ENCODE results near the gene CSN3. TPM values are rescaled to one million over a fixed set of nuclear protein-coding genes. Genes with fewer than 3 reads are reported as not detected.

CSN3 gene
- polyA plus RNA-seq, 1 of the 3 experiments (the other 2 are of a cell fraction), result not detected

DNA sequence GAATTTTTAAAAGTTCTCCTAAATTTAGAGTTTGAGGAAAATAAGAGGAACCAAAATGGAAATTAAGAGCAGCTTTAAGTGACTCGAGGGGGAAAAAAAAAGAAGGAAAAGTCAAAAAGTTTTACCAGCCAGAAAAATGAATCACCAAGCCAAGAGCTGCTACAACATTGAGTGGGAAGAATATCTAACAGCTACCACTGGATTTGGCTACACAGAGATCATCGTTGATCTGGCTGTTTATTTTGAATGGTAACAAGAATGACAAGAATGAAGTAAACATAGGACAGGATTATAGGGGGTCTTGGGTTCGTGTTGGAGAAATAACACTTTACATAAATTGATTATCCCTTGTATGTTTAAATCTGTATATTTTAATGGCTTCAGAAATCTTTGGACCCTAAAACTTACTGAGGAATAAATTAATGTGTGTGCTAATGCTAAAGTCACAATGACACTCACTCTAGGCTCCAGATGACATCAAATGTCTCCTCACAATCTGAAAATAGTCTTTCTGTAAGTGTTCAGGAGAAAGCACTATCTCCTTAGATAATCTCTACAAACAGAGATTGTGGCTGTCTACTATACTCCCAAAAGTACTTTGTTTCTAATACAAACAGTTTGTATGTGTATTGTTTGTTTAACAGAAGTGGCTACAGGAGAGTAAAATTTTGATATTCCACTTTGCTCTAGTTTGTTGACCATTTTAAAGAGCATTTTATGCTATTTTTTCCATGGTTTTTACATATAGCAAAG lies 3.1 kb upstream of the CSN3 start:
- H3K9ac ChIP-seq, result no peak overlapping the region
- DNase-seq, result no peak
- H3K9me3 ChIP-seq, result no peaks in the 10 kb centered on the region
- no peaks in the 10 kb centered on the region for H3K4me1 ChIP-seq (ENCODE audit: control insufficient read depth in 1 of 2, insufficient read depth in 2 of 2, low read depth in 1 of 2, low read length in 1 of 2)
- H4K20me1 ChIP-seq (ENCODE audit: insufficient read depth), result no peaks in the 10 kb centered on the region
- ChIA-PET CTCF (no interaction called here), POLR2A (no interaction called here)
- H3K79me2 ChIP-seq (ENCODE audit: insufficient read depth), result no peaks in the 10 kb centered on the region
- no peak overlapping the region for H3K27ac ChIP-seq (ENCODE audit: low read depth in 2 of 2, low read length in 1 of 2)
- H2AFZ ChIP-seq (ENCODE audit: low read depth), result no peak overlapping the region
- no peak overlapping the region for H3K4me3 ChIP-seq (ENCODE audit: low read depth in 2 of 2, low read length in 1 of 2)
- no peak overlapping the region for H3K4me2 ChIP-seq
- H3K27me3 ChIP-seq (ENCODE audit: insufficient read depth), result no peaks in the 10 kb centered on the region
- TF ChIP-seq FOXM1 (IDR thresholded peaks at IDR 0.05; ENCODE audit: low read depth) (no peak), NFIC (IDR thresholded peaks at IDR 0.05; ENCODE audit: borderline replicate concordance) (no peak), RFX5 (IDR thresholded peaks at IDR 0.05; ENCODE audit: low read length) (no peak), GATA2 (CRISPR knock-in tag; IDR thresholded peaks at IDR 0.05) (no peak), FOXJ3 (CRISPR knock-in tag; IDR thresholded peaks at IDR 0.05) (no peak), RAD21 (IDR thresholded peaks at IDR 0.05; ENCODE audit: low read length) (no peak), PBX3 (IDR thresholded peaks at IDR 0.05) (no peak), RCOR1 (IDR thresholded peaks at IDR 0.05; ENCODE audit: low read length) (no peak), FOSL2 (IDR thresholded peaks at IDR 0.05; ENCODE audit: borderline replicate concordance, low read depth) (no peak), CHD2 (IDR thresholded peaks at IDR 0.05; ENCODE audit: low read length, partially characterized antibody) (no peak), TCF12 (IDR thresholded peaks at IDR 0.05) (no peak), YY1 (IDR thresholded peaks at IDR 0.05; ENCODE audit: low read depth) (no peak), MEF2A (IDR thresholded peaks at IDR 0.05; ENCODE audit: borderline replicate concordance, low read depth) (no peak), SMC3 (IDR thresholded peaks at IDR 0.05; ENCODE audit: low read depth, low read length) (no peak), POLR2AphosphoS5 (IDR thresholded peaks at IDR 0.05; ENCODE audit: low read depth, low read length) (no peak)
- H3K36me3 ChIP-seq (replicated peaks in 1 of 2; ENCODE audit: control insufficient read depth in 1 of 2, insufficient read depth in 2 of 2, low read length in 1 of 2), result no peaks in the 10 kb centered on the region
- no peaks in the 10 kb centered on the region for H3K9me2 ChIP-seq
- no peaks in the 10 kb centered on the region for H3F3A ChIP-seq (replicated peaks; ENCODE audit: insufficient read depth)
- WGBS (ENCODE audit: low lambda C conversion rate), result 3% methylated on average over 3 of the region's 3 CpGs

GRCh38 chr4:70239884-70240591 lies 2.4 kb upstream of the CSN3 start:
- Histone ChIP-seq H3F3A (replicated peaks; ENCODE audit: insufficient read depth) (no peaks in the 10 kb centered on the region), H3K36me3 (replicated peaks in 1 of 2; ENCODE audit: control insufficient read depth in 1 of 2, insufficient read depth in 2 of 2, low read length in 1 of 2) (no peaks in the 10 kb centered on the region), H3K9me2 (no peaks in the 10 kb centered on the region), H3K4me2 (no peak overlapping the region), H3K27ac (ENCODE audit: low read depth in 2 of 2, low read length in 1 of 2) (no peak overlapping the region), H3K79me2 (ENCODE audit: insufficient read depth) (no peaks in the 10 kb centered on the region), H3K4me3 (ENCODE audit: low read depth in 2 of 2, low read length in 1 of 2) (no peak overlapping the region), H4K20me1 (ENCODE audit: insufficient read depth) (no peaks in the 10 kb centered on the region), H3K9ac (no peak overlapping the region), H3K4me1 (ENCODE audit: control insufficient read depth in 1 of 2, insufficient read depth in 2 of 2, low read depth in 1 of 2, low read length in 1 of 2) (no peaks in the 10 kb centered on the region), H3K27me3 (ENCODE audit: insufficient read depth) (no peaks in the 10 kb centered on the region), H3K9me3 (no peaks in the 10 kb centered on the region), H2AFZ (ENCODE audit: low read depth) (no peak overlapping the region)
- no peak for DNase-seq
- WGBS (ENCODE audit: low lambda C conversion rate), result 5% methylated on average over 5 of the region's 5 CpGs
- POLR2A ChIA-PET, result no interaction called here
- CTCF ChIA-PET, result no interaction called here
- TF ChIP-seq ZBTB33 (IDR thresholded peaks at IDR 0.05; ENCODE audit: borderline replicate concordance, low read depth) (no peak), JUND (IDR thresholded peaks at IDR 0.05) (no peak), MXI1 (IDR thresholded peaks at IDR 0.05; ENCODE audit: low read depth, low read length) (no peak), GABPA (IDR thresholded peaks at IDR 0.05; ENCODE audit: low read depth) (no peak), SMC3 (IDR thresholded peaks at IDR 0.05; ENCODE audit: low read depth, low read length) (no peak), NFIC (IDR thresholded peaks at IDR 0.05; ENCODE audit: borderline replicate concordance) (no peak), IRF3 (IDR thresholded peaks at IDR 0.05; ENCODE audit: low read depth, low read length) (no peak), YY1 (IDR thresholded peaks at IDR 0.05; ENCODE audit: low read depth) (no peak), MAX (IDR thresholded peaks at IDR 0.05; ENCODE audit: low read depth) (no peak), RFX5 (IDR thresholded peaks at IDR 0.05; ENCODE audit: low read length) (no peak), POLR2AphosphoS5 (IDR thresholded peaks at IDR 0.05; ENCODE audit: low read depth, low read length) (no peak), PBX3 (IDR thresholded peaks at IDR 0.05) (no peak), FOSL2 (IDR thresholded peaks at IDR 0.05; ENCODE audit: borderline replicate concordance, low read depth) (no peak), TAF1 (IDR thresholded peaks at IDR 0.05; ENCODE audit: borderline replicate concordance, low read depth, low read length) (no peak), GATA2 (CRISPR knock-in tag; IDR thresholded peaks at IDR 0.05) (no peak), CHD2 (IDR thresholded peaks at IDR 0.05; ENCODE audit: low read length, partially characterized antibody) (no peak)
